NCI-H345 treated with DMSO at 0.1 percent for 48 hours (cell line): ENCODE measurements around the gene SLPI.

Experiments used
- DNase-seq: peaks from one replicate; lab custom pipeline; 2025; ENCODE audit not compliant: unreplicated experiment; lab: John Stamatoyannopoulos, UW

SLPI gene

DNA sequence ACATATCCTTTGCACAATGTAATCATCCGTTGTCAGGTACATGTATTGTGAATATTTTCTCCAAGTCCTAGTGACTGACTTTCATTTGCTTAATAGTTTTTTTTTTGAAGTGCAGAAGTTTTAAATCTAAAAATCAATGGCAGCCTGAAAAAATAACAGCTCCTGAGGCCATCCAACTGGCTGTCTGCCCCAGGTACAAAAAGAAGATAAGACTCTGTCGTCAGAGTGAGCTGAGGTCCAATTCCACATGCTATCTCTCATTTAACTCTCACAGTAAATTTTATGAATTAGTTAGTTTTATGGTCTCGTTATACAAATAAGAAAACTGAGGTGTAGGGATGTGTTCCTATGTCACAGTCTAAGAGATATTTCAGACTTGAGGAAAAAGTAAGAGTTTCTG lies 21.0 kb upstream of the SLPI start:
- no peak for DNase-seq

DNA sequence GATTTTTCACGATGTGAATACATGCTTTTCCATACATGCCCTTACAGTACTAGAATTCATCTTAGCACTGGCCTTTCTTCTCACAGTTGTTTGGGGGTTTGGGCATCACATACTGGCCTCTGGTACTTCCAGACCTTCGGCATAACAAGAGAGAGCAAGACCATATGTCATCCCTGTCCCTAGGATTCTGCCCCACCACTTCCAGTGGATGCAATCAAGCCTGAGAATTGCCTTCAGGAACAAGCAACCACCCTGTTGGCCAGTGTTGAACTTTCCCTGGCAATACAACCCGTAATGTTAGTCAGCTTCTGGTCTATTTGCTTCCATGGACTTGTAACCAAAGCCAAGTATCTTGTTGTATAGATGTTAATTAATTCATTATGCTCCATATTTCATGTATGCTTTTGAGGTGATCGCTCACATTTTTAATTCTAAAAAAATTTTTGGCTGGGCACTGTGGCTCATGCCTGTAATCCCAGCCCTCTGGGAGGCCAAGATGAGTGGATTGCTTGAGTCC lies 15.4 kb upstream of the SLPI start:
- no peak for DNase-seq

DNA sequence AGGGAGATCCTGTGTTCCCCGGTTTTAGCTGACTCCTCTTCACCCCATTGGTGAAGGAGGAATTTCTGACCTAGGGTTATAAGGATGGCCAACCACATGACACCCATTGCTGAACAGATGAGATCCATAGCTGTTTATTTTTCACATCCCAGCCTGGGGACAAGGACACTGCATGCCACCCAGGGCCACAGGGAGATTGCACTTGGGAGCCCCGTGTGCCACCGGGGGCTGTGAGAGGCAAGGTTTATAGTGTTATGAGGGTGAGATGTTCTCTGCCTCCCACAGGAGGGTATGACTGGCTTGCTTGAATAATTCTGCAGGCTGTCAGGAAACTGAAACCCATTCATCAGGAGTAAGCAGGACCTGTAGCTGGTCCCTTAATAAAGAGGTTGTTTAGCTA lies 14.7 kb upstream of the SLPI start:
- DNase-seq, result no peak

DNA sequence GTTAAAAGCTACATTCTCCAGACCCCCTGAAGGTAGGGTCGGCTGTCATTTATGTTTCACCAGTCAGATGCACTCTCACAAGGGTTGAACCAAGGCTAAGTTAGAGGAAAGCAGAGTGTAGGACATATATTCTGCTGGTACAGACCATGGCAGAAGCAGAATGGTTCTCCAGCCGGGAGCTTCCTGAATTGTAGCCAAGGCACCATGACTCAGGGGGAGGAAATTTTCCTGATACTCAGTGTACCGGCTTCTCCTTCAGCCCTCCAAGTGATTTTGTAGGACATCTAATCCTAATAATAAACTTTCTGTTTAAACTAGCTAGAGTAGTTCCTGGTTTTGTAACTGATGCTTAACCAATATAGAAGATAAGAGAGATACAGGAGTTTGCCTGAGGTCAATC lies 14.2 kb upstream of the SLPI start:
- DNase-seq, result no peak

DNA sequence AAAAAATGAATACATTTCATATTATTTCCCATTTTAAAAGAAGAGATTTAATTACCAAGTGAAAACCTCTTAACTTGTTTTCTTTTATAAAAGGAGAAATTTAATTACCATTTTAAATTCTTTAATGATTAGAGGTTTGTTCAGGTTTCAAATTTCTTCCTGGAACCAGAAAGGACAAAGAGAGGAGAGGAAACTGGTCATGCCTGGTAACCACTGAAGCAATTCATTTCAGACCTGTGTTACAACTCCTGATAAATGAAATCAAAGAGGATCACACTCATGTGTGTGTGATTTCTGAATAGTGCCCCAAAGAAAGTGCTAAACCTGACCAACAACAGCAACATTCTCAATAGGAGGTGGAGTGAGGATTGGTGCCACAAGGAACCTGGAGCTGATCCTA lies 12.6 kb upstream of the SLPI start:
- no peak for DNase-seq

DNA sequence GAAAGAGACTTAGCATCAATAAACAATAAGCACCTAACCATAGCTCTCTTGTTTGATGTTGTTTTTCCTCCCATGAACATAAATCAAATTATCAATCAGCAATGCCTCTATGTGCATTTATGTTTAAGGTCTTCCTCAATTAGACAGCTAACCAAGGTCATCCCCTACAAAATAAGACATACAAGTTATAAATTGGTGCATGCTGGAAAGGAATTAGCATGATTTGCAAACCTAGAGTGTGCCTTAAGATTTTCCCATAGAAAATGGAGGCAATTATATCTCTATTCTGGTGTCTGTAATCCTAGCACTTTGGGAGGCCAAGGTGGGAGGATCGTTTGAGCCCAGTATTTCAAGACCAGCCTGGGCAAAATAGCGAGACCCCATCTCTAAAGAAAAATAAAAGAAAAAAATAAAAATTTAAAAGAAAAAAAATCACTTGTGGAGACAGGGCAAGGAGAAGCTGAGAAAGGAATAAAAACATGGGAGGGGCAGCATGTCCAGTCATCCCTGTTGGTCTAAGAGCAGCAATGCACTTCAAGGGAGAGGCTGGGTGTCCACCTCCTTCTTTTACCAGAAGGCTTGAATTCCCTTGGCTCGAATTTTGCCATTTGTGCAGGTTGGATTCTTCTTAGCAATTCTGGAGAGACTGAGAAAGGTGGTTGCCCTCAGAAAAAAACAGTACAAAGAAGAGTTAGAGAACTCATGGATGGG lies 9.3 kb upstream of the SLPI start:
- no peak for DNase-seq

DNA sequence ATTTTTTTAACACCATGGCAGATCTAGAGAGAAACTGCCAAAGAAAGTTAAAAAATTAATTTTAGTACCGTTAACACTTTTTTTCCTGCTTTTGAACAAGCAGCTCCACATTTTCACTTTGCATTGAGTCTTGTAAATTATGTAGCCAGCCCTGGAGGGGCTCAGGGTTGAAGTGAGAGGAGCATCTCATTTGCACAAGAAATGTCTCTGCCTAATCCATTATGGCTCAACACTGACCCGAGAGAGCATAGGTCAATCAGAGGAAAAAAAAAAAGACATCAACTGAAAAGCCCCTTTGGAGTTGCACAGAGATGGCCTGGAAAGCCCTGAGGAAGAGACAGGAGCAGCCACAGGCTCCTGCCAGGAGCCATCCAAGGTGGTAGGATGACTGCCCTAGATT lies 4.3 kb upstream of the SLPI start:
- no peak for DNase-seq

DNA sequence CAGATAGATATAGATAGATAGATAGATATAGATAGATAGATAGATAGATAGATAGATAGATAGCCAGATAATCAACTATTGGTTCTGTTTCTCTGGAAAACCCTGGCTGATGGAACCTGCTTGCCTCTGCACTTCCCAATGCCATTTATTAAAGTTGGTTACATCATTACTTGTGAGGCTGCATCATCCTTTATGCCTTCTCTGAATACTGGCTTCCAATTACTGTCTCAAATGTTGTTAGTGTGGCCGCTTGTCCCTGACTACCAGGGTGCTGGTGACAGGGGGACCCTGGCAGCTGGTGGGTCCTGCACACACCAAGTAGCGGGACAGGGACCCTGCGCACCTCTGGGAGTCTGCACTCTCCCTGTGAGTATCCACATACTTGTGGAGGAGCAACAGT lies 3.9 kb upstream of the SLPI start:
- no peak for DNase-seq

DNA sequence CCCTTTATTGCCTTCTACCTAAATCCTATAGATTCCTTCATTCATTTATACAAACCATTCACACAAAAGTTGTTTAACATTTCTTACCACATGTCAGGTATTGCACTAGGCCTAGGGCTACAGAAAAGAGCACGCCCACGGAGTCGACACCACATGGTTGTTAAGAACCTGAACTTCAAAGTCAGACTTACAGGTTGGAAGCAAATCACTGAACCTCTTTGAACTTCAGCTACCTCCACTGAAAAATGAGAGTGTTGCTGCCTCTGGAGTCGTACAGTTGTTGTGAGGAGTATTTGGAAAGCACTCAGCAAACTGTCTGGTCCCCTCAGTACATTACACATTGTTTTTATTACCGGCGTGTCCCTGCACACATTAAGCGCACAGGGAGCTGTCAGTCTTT lies 3.3 kb upstream of the SLPI start:
- DNase-seq, result no peak

DNA sequence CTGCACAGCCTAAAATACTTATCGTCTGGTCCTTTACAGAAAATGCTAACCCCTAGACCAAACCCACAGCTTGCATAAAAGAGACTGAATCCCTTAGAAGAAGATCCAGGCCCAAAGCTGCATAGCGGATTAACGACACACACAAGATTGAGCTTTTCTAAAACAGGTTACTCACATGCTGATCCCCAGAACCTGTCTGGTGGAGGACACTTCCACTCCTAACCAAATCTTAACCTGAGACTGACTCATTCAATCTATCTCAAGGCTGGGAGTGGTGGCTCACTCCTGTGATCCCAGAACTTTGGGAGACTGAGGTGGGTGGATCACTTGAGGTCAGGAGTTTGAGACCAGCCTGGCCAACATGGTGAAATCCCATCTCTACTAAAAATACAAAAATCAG lies 2.8 kb upstream of the SLPI start:
- DNase-seq, result no peak

DNA sequence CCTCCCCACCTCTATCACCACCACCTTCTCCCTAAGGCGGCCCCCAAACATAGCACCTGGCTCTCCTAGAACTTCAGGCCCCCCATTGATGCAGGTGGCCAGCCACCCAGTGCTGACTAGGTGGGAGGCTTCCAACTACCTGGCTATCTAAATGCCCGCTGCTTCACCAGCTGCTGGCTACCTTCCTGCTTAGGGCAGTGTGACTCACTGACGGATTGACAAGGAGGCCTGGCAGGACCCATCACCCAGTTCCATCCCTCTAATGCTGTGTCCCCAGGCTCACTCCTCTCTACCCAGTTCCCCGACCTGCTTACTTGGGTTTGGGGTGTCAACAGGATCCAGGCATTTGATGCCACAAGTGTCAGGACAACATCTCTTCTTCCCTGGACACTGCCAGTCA lies 1.1 kb downstream of the SLPI start:
- no peak for DNase-seq

DNA sequence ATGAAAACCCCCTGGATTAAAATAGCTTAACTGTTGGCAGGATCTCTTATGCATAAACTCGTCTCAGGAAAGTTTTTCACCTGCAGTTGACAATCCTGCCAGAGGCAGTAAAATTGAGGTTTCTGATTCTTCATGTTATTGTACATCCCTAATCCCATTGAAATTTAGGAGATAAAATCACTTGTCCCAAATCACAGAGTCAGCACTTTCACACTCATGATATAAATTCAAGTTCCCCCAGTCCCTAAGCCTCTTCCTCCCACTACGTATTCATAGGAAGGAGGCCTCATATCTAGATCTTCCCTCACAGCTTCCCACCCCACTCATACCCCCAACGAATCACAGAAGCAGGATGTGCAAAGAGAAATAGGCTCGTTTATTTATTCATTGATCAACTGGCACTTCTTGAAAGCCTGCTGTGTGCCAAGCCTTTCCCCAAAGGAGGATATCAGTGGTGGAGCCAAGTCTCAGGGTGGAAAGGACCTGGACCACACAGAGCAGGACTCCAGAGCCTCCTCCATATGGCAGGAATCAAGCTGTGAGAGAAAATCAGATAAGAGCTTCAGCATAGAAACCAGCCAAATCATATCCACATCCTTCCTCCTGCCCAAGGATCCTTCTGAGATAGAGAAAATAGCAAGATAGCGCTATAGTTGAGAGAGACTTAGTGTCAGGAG lies 2.3 kb downstream of the SLPI start:
- DNase-seq, result no peak

DNA sequence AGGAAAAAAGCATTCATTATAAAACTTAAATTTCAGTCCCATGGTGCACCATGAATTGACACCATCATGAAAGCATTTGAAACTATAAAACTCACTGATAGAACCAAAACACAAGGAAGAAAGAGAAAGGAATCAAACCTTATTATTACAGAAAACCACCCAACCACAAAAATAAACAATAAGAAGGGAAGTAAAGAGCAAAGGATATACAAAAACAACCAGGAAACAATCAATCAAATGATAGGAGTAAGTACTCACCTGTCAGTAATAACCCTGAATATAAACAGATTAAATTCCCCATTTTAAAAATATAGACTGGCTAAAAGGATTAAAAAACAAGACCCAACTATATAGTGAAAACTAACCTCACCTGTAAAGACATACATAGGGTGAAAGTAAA lies 5.8 kb downstream of the SLPI start:
- no peak for DNase-seq

DNA sequence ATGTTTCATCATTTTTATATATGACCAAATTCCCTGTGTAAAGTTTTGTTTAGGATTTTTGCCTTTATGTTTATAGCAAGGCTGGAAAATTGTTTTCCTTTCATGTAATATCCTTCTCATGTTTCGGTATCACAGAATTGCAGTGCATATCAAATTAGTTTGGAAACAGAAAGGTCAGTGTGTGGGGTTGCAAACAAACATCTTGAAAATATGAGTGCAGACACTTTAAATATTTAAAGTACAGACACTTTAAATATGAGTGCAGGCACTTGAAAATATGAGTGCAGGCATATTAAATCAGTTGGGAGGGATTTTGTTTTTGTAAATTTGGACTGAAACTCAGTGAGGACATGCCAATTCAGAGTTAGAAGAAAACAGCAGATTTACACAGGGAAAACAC lies 6.5 kb downstream of the SLPI start:
- DNase-seq, result no peak

DNA sequence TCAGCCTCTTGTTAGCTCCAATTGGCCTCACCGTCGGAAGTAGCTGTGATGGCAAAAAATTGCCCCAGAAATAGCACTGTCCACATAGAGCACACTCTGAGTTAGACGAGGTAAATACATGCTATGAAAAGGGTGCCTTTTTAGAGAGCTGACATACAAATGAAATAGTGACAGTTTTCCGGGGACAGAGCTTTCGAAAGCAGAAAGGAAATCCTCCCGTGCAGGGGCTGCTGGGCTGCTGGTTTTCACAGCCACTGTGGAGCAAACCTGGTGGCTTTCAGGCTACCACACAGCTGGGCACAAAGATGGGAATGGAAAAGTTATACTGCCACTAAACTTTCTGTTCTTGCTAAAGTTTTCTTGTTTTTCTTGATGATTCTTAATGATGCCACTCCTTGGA lies 8.3 kb downstream of the SLPI start:
- DNase-seq, result no peak

DNA sequence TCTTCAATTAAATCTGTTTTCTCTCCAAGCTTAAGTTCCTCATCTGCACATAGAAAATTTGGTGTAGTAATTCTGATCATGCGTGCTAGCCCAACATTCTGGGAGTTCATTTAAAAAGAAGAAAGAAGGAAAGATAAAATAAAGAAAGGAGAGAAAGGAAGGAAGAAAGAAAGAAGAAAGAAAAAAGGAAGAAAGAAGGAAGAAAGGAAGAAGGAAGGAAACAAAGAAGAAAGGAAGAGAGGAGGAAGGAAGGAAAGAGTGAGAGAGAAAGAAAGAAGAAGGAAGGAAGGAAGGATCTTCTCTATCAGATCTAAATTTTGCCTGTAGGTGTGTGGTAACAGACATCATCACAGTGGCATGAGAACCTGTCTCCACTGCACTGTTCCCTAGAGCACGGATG lies 16.2 kb downstream of the SLPI start:
- no peak for DNase-seq

DNA sequence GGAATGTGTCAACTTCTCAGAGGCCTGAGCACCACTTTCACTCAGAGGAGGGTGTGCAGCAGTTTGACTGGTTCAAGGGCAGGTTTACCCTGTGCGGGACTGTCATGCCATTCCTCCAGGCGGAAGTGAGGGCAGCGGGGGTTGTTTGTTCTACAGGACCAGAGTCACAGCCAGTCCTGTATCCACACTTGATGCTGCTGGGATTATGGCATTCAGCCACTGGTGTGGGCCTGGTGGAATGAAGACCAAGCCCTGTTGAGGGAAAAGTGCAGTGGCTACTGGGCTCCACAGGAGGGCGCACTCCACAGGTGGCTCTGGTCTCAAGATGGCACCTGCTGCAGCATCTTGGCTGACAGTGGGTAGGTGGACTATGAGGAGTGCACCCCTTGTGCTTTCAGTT lies 18.4 kb downstream of the SLPI start:
- DNase-seq, result no peak

DNA sequence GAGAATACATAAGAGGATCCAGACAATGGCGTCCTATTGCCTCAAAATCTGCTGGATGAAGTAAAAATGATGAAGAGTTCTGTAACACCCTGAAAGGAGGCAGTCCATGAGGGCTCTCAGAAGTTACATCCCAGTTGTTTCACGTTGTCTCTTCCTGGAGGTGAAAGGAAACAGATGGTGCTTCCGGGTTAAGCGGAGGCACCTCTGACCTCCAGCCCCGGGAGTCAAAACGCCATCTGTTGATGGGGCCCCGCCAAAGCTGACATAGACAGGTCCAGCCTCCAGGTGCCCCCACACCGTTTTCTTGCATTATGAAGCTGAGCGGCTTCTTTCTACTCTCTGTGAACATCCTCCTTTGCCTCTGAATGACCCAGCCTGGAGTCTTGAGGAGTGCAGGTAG lies 23.7 kb downstream of the SLPI start:
- DNase-seq, result no peak

DNA sequence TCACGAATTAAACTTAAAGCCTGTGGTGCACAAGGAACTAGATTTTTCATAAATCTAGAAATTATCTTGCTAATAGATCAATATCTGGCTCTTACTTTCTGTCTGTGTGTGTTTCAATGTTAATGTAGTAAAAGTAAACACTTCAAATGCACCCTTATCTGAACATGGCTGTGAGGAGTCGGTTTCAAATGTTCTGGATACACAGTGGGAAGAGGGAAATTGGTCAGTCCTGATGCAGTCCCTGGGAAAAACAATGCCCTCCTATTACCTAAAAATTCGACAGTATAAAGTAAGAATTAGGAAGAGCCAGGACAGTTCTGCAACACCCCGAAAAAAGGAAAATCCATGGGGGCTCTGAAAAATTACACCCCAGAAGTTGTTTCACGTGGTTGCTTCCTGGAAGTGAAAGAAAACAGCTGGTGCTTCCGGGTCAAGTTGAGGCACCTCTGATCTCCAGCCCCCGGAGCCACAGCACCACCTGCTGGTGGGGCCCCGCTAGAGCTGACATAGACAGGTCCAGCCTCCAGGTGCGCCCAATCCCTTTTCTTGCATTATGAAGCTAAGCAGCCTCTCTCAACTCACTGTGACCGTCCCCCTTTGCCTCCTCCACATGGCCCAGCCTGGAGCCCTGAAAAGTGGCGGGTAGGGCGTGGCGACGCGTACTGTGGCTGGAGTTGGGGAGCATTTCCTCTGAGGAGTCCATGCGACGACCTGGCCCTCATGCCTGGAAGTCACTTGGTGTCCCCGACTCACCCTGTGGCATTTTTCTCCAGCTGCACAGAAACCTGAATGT lies 24.9 kb downstream of the SLPI start:
- no peak for DNase-seq

DNA sequence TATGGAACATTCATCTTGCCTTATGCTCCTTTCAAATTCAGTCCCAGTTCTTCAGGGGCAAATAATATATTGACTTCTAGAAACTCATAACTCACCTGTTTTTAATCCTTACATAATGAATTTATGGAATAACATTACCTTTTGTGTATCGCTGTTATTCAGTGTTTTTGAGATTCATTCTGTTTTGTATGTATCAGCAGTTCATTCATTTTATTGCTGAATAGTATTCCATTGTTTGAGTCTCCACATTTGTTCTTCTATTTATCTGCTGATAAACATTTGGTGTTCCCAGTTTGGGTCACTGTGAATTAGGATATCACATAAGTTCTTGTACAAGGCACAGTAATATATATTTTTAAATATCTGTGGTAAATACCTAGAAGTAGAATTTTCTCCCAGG lies 28.1 kb downstream of the SLPI start:
- no peak for DNase-seq

DNA sequence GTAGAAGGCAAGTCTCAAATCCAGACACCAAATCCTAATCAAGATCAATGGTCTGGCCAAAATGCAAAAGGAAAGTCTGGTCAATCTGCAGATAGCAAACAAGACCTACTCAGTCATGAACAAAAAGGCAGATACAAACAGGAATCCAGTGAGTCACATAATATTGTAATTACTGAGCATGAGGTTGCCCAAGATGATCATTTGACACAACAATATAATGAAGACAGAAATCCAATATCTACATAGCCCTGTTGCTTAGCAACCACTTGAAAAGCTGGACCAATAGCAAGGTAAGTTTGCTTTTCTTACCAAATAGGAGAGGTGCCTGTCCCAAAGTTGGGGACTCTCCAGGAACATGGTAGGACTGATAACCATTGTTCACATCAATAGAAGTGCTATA lies 31.2 kb downstream of the SLPI start:
- DNase-seq, result no peak

DNA sequence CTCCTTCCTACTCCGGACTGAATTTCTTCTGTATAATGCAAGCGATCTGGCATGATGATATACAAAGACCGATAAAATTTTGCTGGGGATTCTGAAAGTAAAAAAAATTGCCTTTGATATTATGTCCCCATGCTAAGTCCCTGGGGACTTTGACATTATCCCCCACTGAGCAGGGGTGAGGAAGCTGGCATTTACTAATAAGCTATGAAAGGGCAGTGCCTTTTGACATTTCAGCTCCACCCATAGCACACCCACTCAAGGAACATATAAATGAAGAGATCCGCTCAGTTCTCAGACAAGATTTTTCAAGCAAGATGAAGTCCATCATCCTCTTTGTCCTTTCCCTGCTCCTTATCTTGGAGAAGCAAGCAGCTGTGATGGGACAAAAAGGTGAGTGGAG lies 33.3 kb downstream of the SLPI start, which contains the start of gene SEMG2:
SEMG2 (plus strand) TSS at position 298 of the 400 bp plus-strand sequence; CDS start at position 315, 17 bp downstream.
- DNase-seq, result no peak
